T-helper 1 cell (primary cell): ENCODE data around the gene MVB12B.

Source experiments
- DNase-seq, 5 donors: peaks; one replicate each; pipeline ENCODE4 v3.0.0-alpha.2; 2012 to 2020

Gene MVB12B

GRCh38 chr9:126386776-126387175, 60.1 kb downstream of the MVB12B start:
- DNase-seq: no peak

GRCh38 chr9:126388964-126389708, 62.5 kb downstream of the MVB12B start:
- DNase-seq: no peak

GRCh38 chr9:126389992-126390391, 63.4 kb downstream of the MVB12B start:
- peak in 1 of 5 donors; percentile 28 for DNase-seq

- DNase-seq: no peak
These were observed 64.3 kb downstream of the MVB12B start for GRCh38 chr9:126390923-126391322.

- DNase-seq: no peak
These were observed 65.4 kb downstream of the MVB12B start for GRCh38 chr9:126391713-126392661.

GRCh38 chr9:126392662-126393371, 66.2 kb downstream of the MVB12B start:
- no peak for DNase-seq

GRCh38 chr9:126393876-126394275, 67.2 kb downstream of the MVB12B start:
- DNase-seq: no peak

- no peak for DNase-seq
These were observed 68.2 kb downstream of the MVB12B start for GRCh38 chr9:126394802-126395201.

GRCh38 chr9:126395439-126396212, 69.0 kb downstream of the MVB12B start:
- DNase-seq: no peak

- DNase-seq: peak; percentile 15 to 91 (median 32)
These were observed 70.4 kb downstream of the MVB12B start for GRCh38 chr9:126397056-126397455.

- DNase-seq: peak; percentile 41 to 66 (median 50)
These were observed 71.9 kb downstream of the MVB12B start for GRCh38 chr9:126398403-126399058.

GRCh38 chr9:126399251-126399650, 72.6 kb downstream of the MVB12B start:
- no peak for DNase-seq

- no peak for DNase-seq
These were observed 73.2 kb downstream of the MVB12B start for GRCh38 chr9:126399789-126400188.

GRCh38 chr9:126400571-126400970, 73.9 kb downstream of the MVB12B start:
- no peak for DNase-seq

- peak in 1 of 5 donors; percentile 42 for DNase-seq
These were observed 74.5 kb downstream of the MVB12B start for GRCh38 chr9:126401107-126401506.

GRCh38 chr9:126401581-126401980, 75.0 kb downstream of the MVB12B start:
- no peak for DNase-seq

- DNase-seq: no peak
These were observed 76.8 kb downstream of the MVB12B start for GRCh38 chr9:126403397-126403796.

GRCh38 chr9:126404459-126404858, 77.8 kb downstream of the MVB12B start:
- DNase-seq: no peak

GRCh38 chr9:126406075-126406667, 79.5 kb downstream of the MVB12B start:
- DNase-seq: no peak

GRCh38 chr9:126407114-126407870, 80.7 kb downstream of the MVB12B start:
- no peak for DNase-seq
